GM23338 (cell line): Measurements from ENCODE around the gene CDHR3.

Experiments used
- CREB1 ChIP-seq: fragments of 250-450 bp; sonication (Bioruptor Pico); IDR thresholded peaks from 2 replicates; pipeline ENCODE4 v1.5.0; 2020; ENCODE audit warnings: low read depth, mild to moderate bottlenecking, moderate library complexity
- EZH2 ChIP-seq: fragments of 200-600 bp; sonication (generic); IDR thresholded peaks from one replicate; pipeline ENCODE4 v1.8.0; 2017; ENCODE audit warnings: antibody characterized with exemption, mild to moderate bottlenecking, low read depth; ENCODE audit not compliant: unreplicated experiment
- EZH2phosphoT487 ChIP-seq: fragments of 200-600 bp; sonication (generic); IDR thresholded peaks from one replicate; pipeline ENCODE4 v1.8.1; 2018; ENCODE audit warnings: antibody characterized with exemption; ENCODE audit not compliant: unreplicated experiment
- NANOG ChIP-seq: IDR thresholded peaks from 2 replicates; pipeline ENCODE4 v1.6.1; 2016; ENCODE audit warnings: antibody characterized with exemption, borderline replicate concordance
- POLR2AphosphoS5 ChIP-seq: IDR thresholded peaks from 2 replicates; pipeline ENCODE4 v1.6.1; 2016; ENCODE audit warnings: antibody characterized with exemption, low read depth
- STAT1 ChIP-seq: IDR thresholded peaks from one replicate; pipeline ENCODE4 v1.6.1; 2016; ENCODE audit warnings: antibody characterized with exemption; ENCODE audit not compliant: unreplicated experiment
- TF ChIP-seq, protein P1 (sequence below), 2 experiments: fragments of 200-600 bp in 1 of 2; sonication (generic) in 1 of 2; conservative IDR thresholded peaks; 2 replicates each; pipeline versions ENCODE4 v1.5.1 to v1.6.1; 2016 to 2017; ENCODE audit warnings: antibody characterized with exemption in 2 of 2, low read depth in 2 of 2, mild to moderate bottlenecking in 2 of 2, moderate library complexity in 1 of 2
- TF ChIP-seq, protein P2 (sequence below): IDR thresholded peaks from one replicate; pipeline ENCODE4 v1.6.1; 2018; ENCODE audit warnings: antibody characterized with exemption; ENCODE audit not compliant: unreplicated experiment
- TF ChIP-seq, protein P3 (sequence below): IDR thresholded peaks from 2 replicates; pipeline ENCODE4 v1.6.1; 2016; ENCODE audit warnings: antibody characterized with exemption

DNA sequence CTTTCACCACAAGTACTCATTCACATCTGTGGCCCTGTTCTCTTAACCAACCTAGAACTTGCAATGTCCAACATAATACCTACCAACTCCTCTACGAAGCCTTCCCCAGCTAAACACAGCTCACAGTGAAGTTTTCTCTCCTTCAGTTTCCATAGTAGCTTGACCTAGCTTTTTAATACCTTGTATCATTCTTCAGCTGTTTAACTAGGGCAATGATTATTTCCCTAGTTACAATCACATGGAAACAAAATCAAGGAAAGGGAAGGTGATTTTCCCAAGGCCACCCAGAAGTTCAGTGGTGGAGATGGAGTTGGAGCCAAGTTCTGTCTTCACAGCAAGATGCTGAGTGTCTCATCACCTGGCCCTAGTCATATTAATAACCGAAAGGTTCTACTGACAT is 16.3 kb downstream of the CDHR3 start:
- TF ChIP-seq, protein P1, sequence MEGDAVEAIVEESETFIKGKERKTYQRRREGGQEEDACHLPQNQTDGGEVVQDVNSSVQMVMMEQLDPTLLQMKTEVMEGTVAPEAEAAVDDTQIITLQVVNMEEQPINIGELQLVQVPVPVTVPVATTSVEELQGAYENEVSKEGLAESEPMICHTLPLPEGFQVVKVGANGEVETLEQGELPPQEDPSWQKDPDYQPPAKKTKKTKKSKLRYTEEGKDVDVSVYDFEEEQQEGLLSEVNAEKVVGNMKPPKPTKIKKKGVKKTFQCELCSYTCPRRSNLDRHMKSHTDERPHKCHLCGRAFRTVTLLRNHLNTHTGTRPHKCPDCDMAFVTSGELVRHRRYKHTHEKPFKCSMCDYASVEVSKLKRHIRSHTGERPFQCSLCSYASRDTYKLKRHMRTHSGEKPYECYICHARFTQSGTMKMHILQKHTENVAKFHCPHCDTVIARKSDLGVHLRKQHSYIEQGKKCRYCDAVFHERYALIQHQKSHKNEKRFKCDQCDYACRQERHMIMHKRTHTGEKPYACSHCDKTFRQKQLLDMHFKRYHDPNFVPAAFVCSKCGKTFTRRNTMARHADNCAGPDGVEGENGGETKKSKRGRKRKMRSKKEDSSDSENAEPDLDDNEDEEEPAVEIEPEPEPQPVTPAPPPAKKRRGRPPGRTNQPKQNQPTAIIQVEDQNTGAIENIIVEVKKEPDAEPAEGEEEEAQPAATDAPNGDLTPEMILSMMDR (conservative IDR thresholded peaks at IDR 0.05; ENCODE audit: low read depth in 2 of 2) = no peak
- TF ChIP-seq, protein P2, sequence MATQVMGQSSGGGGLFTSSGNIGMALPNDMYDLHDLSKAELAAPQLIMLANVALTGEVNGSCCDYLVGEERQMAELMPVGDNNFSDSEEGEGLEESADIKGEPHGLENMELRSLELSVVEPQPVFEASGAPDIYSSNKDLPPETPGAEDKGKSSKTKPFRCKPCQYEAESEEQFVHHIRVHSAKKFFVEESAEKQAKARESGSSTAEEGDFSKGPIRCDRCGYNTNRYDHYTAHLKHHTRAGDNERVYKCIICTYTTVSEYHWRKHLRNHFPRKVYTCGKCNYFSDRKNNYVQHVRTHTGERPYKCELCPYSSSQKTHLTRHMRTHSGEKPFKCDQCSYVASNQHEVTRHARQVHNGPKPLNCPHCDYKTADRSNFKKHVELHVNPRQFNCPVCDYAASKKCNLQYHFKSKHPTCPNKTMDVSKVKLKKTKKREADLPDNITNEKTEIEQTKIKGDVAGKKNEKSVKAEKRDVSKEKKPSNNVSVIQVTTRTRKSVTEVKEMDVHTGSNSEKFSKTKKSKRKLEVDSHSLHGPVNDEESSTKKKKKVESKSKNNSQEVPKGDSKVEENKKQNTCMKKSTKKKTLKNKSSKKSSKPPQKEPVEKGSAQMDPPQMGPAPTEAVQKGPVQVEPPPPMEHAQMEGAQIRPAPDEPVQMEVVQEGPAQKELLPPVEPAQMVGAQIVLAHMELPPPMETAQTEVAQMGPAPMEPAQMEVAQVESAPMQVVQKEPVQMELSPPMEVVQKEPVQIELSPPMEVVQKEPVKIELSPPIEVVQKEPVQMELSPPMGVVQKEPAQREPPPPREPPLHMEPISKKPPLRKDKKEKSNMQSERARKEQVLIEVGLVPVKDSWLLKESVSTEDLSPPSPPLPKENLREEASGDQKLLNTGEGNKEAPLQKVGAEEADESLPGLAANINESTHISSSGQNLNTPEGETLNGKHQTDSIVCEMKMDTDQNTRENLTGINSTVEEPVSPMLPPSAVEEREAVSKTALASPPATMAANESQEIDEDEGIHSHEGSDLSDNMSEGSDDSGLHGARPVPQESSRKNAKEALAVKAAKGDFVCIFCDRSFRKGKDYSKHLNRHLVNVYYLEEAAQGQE = no peak
- TF ChIP-seq CREB1 (no peak), POLR2AphosphoS5 (no peak), EZH2phosphoT487 (no peak), STAT1 (no peak), EZH2 (no peak), NANOG (no peak)
- TF ChIP-seq, protein P3, sequence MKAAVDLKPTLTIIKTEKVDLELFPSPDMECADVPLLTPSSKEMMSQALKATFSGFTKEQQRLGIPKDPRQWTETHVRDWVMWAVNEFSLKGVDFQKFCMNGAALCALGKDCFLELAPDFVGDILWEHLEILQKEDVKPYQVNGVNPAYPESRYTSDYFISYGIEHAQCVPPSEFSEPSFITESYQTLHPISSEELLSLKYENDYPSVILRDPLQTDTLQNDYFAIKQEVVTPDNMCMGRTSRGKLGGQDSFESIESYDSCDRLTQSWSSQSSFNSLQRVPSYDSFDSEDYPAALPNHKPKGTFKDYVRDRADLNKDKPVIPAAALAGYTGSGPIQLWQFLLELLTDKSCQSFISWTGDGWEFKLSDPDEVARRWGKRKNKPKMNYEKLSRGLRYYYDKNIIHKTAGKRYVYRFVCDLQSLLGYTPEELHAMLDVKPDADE = no peak
